ENCODE measurements around the gene DOCK9. TPM values are rescaled to one million over a fixed set of nuclear protein-coding genes. Genes with fewer than 3 reads are reported as not detected.
A peak's percentile ranks its signal among the peaks of the same experiment; 100 is the strongest.

Gene DOCK9
- total RNA-seq, 1 donor from 2014 or later, result 56.3 TPM

DNA sequence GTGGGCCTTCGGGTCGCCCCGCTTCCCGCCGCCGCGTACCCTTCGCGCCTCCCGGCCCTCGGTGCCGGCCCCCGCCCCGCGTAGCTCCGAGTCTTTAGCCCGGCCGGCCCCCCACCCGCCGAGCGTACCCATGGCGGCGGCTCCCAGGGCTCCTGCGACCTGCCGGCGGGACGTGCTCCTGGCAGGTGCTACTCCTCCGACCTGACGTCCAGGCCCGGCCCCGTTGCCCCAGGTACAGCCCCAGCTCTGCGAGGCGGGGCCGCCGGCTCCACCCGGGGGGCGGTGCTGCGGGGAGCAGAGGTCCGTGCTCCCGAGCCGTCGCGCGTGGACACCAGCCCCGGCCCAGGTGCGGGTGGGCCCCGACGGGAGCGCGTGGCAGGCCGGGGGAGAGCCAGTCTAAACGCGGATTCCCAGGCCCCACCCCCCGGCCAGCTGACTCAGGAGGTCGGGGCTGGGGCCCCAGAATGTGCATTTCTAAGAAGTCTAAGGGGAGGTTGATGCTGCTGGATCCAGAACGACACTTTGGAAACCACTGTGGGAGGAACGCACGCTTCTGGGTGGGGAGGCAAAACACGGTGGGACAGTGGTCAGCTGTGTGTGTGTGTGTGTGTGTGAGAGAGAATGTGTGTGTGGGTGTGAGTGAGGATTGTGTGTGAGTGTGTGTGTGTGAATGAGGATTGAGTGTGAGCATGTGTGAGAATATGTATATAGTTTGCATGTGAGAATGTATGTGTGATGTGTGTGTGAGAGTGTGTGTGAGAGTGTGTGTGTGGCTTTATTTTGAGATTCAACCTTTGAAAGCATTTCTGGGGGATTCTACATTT is 225.2 kb downstream of the DOCK9 start, which contains the start of gene SLC15A1:
Gene SLC15A1 (minus strand): TSS at position 206 of the 824 bp plus-strand sequence. CDS start 74 bp downstream, at position 132.
- Mint-ChIP-seq H3K9me3 (ENCODE audit: unreplicated experiment) (peaks cover 20% of the 10 kb centered on the region), H3K4me3 (ENCODE audit: unreplicated experiment) (no peak within 1 kb of the TSS), H3K36me3 (ENCODE audit: low read depth, unreplicated experiment) (peaks cover 1% of the 10 kb centered on the region), H3K27me3 (ENCODE audit: low read depth, unreplicated experiment) (peaks cover 82% of the 10 kb centered on the region), H3K27ac (ENCODE audit: unreplicated experiment) (no peak within 1 kb of the TSS), H3K4me1 (ENCODE audit: low read depth, unreplicated experiment) (no peaks in the 10 kb centered on the region)
- Histone ChIP-seq H3K9ac (ENCODE audit: low read length) (no peak within 1 kb of the TSS), H3K4me3 (ENCODE audit: insufficient read depth, low read depth, low read length) (peak within 1 kb of the TSS; percentile 39), H3K79me2 (ENCODE audit: insufficient read depth, low read length) (no peaks in the 10 kb centered on the region), H3K27ac (ENCODE audit: low read depth, low read length) (no peak within 1 kb of the TSS), H4K20me1 (ENCODE audit: insufficient read depth, low read length) (no peaks in the 10 kb centered on the region), H3K4me1 (ENCODE audit: insufficient read depth, low read length) (peaks cover 7% of the 10 kb centered on the region), H3K27me3 (ENCODE audit: insufficient read depth, low read length) (peaks cover 21% of the 10 kb centered on the region), H3K36me3 (ENCODE audit: insufficient read depth, low read length) (no peaks in the 10 kb centered on the region), H2AFZ (ENCODE audit: low read depth, low read length) (peak within 1 kb of the TSS; percentile 84), H3K4me2 (ENCODE audit: low read length) (peak within 1 kb of the TSS; percentile 83), H3K9me3 (ENCODE audit: insufficient read depth, low read depth, low read length) (no peaks in the 10 kb centered on the region)
- DNase-seq (ENCODE audit: low read depth) (no peak), FAIRE-seq (no peak)
- TF ChIP-seq, protein P1, sequence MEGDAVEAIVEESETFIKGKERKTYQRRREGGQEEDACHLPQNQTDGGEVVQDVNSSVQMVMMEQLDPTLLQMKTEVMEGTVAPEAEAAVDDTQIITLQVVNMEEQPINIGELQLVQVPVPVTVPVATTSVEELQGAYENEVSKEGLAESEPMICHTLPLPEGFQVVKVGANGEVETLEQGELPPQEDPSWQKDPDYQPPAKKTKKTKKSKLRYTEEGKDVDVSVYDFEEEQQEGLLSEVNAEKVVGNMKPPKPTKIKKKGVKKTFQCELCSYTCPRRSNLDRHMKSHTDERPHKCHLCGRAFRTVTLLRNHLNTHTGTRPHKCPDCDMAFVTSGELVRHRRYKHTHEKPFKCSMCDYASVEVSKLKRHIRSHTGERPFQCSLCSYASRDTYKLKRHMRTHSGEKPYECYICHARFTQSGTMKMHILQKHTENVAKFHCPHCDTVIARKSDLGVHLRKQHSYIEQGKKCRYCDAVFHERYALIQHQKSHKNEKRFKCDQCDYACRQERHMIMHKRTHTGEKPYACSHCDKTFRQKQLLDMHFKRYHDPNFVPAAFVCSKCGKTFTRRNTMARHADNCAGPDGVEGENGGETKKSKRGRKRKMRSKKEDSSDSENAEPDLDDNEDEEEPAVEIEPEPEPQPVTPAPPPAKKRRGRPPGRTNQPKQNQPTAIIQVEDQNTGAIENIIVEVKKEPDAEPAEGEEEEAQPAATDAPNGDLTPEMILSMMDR (IDR thresholded peaks at IDR 0.05; ENCODE audit: insufficient read depth, low read depth, low read length), result no peak
- peak; percentile 88 for TF ChIP-seq EZH2 (IDR thresholded peaks at IDR 0.05; ENCODE audit: insufficient read depth, low read length)

- Mint-ChIP-seq H3K36me3 (ENCODE audit: low read depth, unreplicated experiment) (peaks cover 1% of the 10 kb centered on the region), H3K4me3 (ENCODE audit: unreplicated experiment) (no peak overlapping the region), H3K9me3 (ENCODE audit: unreplicated experiment) (peaks cover 20% of the 10 kb centered on the region), H3K4me1 (ENCODE audit: low read depth, unreplicated experiment) (no peaks in the 10 kb centered on the region), H3K27me3 (ENCODE audit: low read depth, unreplicated experiment) (peaks cover 76% of the 10 kb centered on the region), H3K27ac (ENCODE audit: unreplicated experiment) (no peak overlapping the region)
- H3K36me3 ChIP-seq (ENCODE audit: insufficient read depth, low read length), result no peaks in the 10 kb centered on the region
- H3K4me1 ChIP-seq (ENCODE audit: insufficient read depth, low read length), result peaks cover 7% of the 10 kb centered on the region
- no peaks in the 10 kb centered on the region for H4K20me1 ChIP-seq (ENCODE audit: insufficient read depth, low read length)
- H3K4me2 ChIP-seq (ENCODE audit: low read length), result peak overlapping the region; percentile 83
- H3K4me3 ChIP-seq (ENCODE audit: insufficient read depth, low read depth, low read length), result peak overlapping the region; percentile 39
- H3K27me3 ChIP-seq (ENCODE audit: insufficient read depth, low read length), result peaks cover 21% of the 10 kb centered on the region
- DNase-seq (ENCODE audit: low read depth) (peak; percentile 22), FAIRE-seq (no peak)
- peak overlapping the region; percentile 84 for H2AFZ ChIP-seq (ENCODE audit: low read depth, low read length)
- no peaks in the 10 kb centered on the region for H3K79me2 ChIP-seq (ENCODE audit: insufficient read depth, low read length)
- TF ChIP-seq, protein P1 (IDR thresholded peaks at IDR 0.05; ENCODE audit: insufficient read depth, low read depth, low read length), result no peak
- TF ChIP-seq EZH2 (IDR thresholded peaks at IDR 0.05; ENCODE audit: insufficient read depth, low read length), result no peak
- no peak overlapping the region for H3K9ac ChIP-seq (ENCODE audit: low read length)
- H3K9me3 ChIP-seq (ENCODE audit: insufficient read depth, low read depth, low read length), result no peaks in the 10 kb centered on the region
- no peak overlapping the region for H3K27ac ChIP-seq (ENCODE audit: low read depth, low read length)
Measured at GRCh38 chr13:98751861-98752466, 225.9 kb downstream of the DOCK9 start.
